AG08396 (cell line): Measurements from ENCODE around the gene MYZAP.

Experiments
- DNase-seq: peaks from one replicate; pipeline ENCODE4 v3.0.0; 2012; ENCODE audit warnings: low spot score, mixed read lengths

The MYZAP gene

DNA sequence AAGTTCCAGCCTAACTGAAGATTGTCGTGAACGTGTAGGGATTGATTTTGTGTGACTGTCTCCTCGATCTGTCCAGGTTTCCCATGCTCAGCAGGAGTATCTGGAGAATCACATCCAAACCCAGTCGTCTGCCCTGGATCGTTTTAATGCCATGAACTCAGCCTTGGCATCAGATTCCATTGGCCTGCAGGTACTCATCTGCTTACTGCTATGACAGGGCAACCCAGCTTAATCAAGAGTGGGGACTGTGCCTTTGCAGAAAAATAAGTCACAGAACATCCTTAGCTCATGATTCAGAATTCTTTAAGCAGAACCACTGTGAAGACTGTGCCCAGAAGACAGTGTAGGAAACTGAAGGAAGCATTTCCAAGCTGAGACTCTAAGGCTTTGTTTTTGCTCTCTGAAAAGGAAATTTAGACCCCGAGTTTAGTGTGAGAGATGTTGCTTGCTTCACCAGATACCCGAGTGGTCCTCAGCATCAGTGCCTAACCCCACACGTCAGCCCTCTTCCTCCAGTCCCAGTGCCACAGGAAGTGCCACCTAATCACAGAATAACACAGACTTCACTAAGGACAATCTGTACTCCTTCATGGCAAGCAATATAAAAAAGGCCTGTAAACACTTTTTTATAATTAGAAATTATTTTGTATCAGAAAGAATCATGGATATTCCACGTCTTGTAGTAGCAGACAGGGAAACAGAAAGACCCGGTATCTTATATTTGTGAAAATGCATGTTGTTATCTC is 34.2 kb downstream of the MYZAP start:
- DNase-seq = no peak

DNA sequence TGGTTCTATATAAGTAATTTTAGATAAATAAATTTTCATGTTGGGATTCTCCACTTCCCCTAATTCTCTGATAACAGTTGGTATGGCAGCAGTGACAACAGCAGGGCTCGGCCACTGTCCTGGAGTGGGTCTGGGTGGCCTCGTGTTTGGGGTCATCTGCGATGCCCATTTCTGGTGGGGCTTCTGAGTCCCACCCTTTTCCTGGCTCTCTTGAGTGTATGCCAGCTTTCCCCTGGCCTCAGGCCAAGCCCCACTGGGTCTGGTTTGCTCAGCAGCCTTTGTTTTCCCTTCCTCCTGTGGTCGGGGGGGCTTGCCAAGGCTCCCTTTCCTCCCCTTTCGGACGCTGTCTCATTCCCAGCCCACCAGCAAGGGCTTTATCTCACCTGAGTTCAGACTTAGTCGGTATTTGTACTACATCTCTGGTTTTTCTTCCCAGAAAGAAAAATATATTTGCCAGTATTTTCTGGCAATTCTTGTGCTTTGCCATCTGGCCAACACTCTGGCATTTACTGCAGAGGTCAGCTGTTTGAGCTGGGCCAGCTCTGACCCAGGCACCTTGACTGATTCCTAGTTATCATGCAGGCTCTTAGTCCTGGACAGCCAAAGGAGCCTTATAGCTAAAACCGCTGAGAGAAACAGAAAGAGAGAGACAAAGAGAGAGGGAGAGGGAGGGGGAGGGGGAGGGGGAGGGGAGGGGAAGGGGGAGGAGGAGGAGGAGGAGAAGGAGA is 35.2 kb downstream of the MYZAP start:
- no peak for DNase-seq

DNA sequence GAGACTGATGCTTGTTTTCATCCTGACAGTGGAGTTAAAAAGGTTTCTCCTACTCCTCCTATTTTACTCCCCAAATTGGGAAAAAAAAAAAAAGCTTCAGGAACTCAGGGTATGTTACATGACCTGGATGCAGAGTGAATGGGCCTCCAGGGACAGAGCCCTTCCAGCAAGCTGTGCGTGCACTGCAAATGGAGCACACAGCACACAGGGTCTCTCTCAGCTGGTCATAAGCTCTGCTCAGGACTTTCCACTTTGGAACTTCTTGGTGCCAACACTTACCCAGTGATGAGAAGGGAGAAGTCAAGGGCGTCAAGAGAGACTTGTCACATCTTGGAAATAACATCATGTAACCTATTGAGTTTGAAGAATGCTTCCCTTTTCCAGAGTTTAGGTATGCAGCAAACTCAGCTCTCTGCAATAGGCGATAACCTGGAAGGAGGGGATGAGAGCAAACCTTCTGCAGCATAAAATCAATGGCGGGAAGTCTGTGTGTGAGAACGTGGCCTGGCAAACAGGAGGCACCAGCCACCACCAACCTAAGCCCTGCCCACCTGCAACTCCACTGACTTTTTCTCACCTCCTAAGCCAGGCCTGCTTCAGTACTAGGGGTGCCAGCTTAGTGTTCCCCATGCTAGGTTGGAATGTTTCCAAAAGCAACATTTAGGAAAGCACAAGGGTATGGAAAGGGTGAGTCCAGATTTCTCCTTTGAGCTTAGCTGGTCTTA is 39.8 kb downstream of the MYZAP start:
- no peak for DNase-seq

DNA sequence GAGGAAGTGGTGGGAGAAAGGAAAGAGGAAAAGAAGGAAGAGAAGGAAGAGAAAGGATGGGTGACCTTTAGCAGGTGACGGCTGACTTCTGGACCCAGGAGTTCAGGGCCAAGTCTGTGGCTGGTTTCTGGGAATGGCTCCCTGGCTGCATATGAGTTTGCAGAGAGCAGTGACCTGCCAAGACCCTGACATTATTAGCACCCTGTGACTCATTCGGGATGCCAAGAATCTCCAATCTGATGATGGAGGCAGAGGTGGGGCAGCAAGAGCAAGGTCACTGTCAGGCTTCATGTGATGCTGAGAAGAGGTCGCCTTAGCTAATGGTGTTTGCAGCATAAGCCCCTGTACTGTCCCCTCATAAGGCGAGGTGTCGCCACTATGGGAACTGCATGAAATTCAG is 42.6 kb downstream of the MYZAP start:
- no peak for DNase-seq

DNA sequence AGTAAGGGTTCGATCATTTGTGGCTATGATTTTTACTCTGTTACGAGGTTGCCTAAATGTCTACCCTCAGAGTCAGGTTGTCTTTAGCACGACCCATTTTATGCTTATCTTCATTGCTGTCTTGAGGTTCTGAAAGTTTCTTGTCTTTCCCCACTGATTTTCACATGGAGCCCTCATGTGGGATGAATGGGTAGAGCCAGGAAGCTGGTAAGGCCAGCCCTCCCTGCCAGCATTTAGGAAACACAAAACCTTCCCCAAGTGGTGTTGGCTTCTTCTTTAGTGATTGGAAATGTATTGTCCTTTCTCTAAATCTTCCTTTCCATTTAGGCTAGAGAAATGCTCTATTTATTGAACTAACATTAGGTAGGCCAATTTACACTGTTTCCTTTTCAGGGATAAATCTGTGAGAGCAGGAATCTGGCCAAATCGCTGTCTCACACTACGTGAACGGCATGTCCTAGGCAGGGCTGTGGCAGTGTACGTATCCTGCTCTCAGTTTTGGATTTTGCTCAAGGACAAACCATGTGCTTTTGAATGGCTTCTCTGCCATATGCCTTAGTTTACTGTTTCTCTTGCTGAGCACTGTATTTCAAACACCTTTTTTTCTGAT is 43.7 kb downstream of the MYZAP start:
- no peak for DNase-seq

DNA sequence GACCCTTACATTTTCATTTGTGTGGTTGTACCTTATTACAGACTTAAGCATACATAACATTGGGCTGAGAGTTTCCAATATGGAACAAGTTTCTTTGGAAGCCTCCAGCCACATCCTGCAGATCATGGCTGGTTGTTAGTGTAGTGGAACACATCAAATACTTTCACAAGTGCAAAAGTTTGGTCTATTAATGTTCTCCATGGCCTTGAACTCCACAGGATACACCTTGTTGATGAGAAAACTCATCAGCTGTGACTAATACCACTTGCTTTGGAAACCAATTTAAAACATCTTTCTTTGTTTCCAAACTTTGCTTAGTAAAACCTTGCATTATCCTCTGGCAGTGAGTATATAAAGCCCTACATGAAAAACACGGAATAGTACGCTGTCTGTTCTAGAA is 46.1 kb downstream of the MYZAP start:
- no peak for DNase-seq

DNA sequence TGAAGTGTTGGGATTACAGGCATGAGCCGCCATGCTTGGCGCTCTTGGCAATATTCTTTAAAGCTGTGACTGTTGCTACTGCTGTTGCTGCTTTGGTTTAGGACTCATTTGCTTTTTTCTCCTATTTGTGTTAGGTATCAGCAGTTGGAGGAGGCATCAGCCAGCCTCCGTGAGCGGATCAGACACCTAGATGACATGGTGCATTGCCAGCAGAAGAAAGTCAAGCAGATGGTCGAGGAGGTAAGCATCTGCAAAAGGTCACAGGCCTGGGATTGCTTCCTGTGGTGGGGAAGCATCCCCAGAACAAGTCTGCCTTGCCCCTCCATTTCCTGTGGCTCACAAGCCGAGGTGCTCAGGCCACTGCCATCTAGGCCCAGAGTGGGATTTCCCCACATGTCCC is 47.6 kb downstream of the MYZAP start:
- DNase-seq = no peak

DNA sequence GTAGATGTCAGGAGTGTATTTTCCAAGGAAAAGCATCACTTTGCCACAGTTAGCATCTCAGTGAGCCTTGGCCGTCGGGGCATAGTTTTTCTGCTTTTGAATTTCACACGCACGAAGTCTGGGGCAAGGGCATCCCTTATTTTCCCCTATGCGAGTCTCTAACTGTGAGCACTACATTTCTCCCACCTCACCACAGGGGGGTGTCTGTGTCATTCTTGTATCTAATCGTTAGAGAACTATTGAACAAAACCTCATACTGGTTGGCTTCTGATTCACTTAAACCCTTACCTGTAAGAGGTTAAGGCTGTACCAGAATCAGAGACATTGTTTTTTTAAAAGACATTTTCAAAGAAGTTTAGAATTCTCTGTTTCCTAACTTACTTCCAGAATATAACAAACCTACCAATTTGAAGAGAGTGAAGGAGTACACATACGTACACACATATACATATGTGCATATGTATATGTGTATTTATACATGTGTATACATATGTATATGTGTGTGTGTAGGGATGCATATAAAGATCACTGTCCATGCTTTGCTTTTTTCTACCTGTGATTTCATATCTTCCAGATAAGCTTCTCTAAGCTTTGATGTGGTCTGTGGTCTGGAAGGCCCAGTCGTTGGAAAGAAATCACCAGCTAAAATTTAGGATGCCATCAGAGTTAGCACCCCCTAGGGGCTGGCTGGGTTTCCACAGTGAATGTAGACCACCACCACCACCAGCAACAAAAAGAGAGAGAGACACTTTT is 49.4 kb downstream of the MYZAP start:
- DNase-seq = peak; percentile 26

DNA sequence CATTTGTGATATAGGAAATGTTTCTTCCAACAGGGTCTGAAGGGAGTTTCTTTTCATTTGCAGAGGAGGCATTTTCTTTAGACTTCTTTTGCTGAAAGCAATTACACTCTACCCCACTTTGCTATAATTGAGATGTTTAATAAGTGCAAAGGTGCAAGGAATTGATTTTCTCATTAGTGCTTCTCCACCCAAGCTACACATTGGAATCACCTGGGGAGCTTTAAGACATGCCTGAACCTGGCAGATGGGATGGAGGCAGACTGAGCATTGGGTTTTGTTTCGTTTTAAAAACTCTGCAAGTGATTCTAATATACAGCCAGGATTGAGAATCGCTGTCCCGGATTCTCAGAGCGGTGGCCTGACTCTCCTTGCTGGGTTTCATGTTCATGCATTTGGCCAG is 52.1 kb downstream of the MYZAP start:
- DNase-seq = no peak

DNA sequence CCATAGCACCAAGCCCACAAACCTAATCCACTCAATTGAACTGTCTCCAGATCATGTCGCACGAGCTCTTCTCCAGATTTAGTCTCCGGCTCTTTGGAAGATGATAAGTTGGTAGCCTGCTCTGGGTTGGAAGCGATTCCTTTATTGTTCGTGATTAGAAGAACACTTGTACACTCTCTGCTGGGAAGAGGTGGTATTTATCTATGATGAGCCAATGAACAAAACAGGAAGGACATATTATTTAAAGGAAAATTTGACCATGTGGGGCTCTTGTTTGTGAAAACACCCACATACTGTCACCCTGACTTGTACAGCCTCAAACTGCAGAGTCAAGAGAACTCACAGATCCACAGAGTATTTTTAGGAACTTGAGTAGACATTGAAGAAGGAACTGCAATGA is 54.4 kb downstream of the MYZAP start:
- DNase-seq = no peak

DNA sequence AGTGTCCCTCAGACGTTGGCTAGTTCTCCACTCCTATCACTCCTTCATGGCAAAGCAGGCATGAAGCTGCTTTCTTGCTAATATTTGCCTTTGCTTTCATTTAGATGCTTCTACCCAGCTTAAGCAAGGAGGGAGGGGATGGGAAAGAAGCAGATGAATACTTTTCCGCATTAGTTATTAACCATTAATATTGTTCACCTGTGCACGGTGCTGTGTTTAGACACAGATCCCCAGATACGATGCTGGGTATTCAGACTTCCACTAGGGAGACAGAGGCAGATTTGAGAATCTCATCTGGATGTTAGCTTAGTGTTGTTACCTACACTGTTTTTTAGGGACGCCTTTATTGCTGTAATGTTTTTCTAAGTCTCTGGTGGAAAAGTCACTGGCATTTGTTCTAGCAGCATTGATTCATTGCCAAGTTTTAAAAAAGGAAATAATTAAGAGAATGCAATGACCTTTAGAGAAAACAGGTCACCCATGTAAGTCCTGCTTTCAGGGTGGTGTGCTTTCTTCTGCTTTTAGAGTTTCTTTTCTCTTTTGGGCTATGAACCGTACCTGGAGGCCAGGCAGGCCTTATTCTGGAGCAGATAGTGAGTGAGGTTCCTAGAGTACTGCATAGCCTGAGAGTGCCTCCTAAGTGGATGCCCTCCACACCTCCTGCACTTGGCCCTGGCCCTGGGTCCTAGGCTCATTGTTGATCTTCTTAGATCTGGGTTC is 55.5 kb downstream of the MYZAP start:
- no peak for DNase-seq

DNA sequence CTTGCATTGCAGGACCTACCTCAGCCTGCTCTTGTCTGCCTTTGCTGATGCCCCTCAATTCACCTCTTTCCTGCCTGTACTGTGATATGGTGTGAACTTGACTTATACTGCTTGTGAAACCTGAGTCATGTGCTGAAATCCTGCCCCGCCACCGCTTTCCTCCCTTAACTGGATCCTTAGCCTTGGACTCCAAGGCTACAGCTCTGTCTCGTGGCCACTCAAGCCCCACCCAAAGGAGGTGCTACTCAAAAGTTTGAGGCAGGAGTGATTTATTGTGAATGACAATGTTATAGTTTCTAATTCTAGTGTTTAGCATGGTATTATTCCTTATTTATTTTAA is 56.1 kb downstream of the MYZAP start:
- no peak for DNase-seq

DNA sequence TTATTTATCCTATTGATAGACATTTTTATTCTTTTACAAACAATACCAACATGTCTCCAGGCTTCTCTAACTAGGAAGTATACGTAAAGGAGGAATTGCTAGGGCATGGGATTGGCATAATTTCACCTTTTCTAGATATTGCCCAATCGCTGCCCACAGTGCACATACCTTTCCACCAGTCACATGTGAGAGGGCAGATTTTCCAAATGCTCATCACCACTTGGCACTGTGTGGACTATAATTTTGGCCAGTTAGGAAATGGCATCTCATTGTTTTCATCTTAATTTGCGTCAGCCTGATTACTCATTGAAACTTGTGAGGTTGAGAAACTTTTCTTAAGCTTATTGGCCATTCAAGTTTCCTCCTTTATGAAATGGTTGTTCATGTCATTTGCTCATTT is 57.4 kb downstream of the MYZAP start:
- no peak for DNase-seq

DNA sequence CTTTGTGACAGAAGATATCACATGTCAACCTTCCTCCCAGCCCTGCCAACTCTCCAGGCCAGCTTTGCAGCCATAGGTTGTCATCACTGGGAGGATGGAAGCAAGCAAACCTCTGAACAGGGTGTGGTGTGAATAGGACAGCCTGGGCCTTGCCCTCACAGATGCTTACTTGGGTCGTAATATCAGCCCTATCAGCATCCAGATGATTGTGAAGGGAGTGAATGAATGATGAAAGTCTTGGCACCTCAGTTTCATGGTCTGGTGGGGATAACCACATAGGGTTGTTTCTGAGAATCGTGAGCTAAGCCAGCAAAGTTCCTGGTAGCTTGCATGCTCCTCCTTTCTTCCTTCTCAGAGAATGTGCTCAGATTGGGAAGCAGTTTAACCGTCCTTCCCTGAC is 59.7 kb downstream of the MYZAP start:
- no peak for DNase-seq

DNA sequence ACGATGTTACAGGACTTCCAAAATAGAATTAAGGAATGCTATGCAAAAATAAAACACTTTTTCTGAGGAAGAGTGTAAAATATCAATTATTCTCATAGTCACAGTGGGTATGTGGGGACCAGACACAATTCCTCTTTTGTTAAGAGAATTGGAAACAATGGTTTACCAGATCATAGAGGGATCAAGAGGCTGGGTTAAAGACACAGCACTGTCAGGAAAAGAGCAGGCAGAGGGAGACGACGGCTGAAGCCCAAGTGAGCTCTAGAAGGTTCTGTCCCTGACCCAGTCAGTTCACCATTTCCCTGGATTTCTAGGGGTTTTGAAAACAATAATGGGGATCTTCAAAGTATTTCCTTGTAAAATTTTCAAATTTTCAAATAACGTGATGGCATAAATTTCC is 60.8 kb downstream of the MYZAP start:
- no peak for DNase-seq

DNA sequence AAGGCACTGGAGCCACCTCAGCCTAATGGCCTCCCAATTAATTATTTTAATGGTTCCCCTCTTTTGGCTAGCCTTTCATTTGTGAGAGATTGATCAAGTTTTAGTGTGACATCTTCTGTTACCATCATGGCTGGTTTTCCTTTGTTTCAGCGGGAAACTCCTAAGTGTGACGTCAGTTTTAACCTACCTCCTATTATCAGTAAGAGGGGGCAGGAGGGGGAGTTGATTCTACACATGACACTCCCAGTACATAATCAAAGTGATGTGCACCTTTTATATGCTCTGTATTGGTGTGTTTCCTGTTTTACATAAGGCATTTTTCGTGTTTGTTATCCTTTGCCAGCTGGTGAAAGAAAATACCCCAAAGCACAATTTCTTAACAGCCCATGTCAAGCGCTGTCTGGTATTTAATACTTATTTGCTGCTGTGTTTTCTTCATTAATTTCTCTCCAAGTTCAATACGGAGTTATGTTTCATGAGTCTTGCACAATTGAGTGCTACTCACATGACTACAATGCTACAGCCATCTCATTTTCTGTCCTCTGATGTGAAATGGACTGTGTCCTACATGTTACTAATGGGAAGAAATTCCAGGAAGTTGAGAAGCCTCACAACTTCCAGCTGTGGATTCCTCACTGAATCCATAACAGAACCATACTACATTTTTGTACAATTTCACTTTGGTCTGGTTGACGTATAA is 62.6 kb downstream of the MYZAP start:
- DNase-seq = no peak

DNA sequence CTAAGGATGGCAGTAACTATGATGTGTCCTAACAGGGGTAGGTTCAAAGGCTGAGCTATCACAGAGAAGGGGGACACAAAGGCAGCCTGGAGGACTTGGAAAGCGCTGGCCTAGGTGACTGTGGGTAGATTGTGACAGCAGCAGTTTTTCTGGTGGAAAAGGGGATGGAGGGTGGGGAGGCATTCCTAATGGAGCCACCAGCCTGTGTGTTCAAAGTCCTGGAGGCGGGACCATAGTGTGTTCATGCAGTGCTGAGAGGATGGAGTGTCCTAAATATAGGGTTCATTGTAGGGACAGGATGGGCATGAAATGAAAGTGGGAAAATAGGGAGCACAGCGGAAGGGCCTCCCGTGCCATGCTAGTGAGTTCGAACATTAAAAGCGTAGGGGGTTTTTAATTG is 63.3 kb downstream of the MYZAP start:
- no peak for DNase-seq

DNA sequence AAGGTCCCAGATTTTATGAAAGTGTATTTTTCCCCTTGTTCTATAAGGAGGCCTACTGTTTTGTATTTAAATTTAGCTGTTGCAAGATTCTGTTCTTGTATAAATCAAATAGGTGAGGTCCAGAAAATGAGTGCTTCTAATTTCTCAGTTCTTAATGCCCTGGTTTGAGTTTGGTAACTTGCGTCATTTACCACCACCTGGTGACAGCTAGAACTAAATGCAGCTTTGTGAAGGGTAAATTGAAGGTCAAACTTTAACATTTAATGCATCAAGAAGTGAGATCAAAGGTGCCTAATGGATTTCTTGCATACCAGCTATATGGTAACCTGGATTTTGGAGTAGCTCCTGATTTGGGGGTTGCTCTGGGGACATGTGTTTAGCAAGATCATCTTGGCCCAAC is 64.1 kb downstream of the MYZAP start:
- DNase-seq = no peak

DNA sequence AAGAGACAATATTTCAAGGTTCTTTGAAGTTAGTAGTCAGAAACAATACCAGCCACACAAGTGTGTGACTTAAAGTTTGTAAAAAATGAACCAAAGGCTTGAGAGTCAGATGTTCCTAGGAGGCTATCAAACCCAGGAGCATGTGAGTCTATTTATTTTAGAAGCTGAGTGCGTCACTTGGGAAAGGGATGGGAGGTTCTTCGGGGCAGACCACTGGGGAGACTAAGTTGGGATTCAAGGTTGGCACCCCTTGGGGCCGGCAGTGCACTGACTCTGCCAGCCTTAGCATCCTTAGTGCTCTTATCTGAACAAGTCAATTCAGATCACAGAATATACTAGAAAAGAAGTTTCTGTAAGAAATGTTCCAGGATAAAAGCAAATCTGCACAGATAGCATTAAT is 64.7 kb downstream of the MYZAP start:
- DNase-seq = no peak

DNA sequence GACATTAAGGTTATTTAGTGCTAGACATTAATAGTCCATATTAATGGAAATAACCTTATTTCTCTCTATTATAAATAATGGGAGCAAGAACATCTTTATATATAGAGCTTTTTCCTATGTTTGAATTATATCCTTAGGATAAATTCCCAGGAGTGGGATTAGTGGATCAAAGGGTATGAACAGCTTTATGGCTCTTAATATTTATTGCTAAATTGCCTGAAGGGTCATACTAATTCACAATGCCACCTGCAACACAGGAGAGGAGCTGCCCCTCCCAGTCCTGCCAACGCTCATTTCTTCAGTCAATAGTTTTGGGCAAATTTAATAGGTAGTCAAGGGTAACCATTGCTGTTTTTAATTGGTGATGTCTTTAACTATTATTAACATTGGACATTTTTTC is 65.9 kb downstream of the MYZAP start:
- no peak for DNase-seq
